Measurements from ENCODE around the gene HTT.

HTT gene

DNA sequence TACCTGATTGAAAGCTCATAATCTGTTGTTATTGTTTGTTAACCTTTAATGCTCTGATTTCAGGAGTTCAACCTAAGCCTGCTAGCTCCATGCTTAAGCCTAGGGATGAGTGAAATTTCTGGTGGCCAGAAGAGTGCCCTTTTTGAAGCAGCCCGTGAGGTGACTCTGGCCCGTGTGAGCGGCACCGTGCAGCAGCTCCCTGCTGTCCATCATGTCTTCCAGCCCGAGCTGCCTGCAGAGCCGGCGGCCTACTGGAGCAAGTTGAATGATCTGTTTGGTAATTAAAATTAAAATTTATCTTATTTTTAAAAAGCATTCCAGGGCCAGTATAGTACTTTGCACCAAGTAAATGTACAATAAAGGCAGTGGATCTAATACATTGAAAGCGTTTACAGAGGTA lies 137.4 kb downstream of the HTT start:
- TF ChIP-seq POLR2AphosphoS5 (IDR thresholded peaks at IDR 0.05; ENCODE audit: low read depth) (no peak), GABPA (IDR thresholded peaks at IDR 0.05; ENCODE audit: low read depth) (no peak), SPI1 (IDR thresholded peaks at IDR 0.05; ENCODE audit: borderline replicate concordance, low read depth) (no peak)
- TF ChIP-seq, protein P1, sequence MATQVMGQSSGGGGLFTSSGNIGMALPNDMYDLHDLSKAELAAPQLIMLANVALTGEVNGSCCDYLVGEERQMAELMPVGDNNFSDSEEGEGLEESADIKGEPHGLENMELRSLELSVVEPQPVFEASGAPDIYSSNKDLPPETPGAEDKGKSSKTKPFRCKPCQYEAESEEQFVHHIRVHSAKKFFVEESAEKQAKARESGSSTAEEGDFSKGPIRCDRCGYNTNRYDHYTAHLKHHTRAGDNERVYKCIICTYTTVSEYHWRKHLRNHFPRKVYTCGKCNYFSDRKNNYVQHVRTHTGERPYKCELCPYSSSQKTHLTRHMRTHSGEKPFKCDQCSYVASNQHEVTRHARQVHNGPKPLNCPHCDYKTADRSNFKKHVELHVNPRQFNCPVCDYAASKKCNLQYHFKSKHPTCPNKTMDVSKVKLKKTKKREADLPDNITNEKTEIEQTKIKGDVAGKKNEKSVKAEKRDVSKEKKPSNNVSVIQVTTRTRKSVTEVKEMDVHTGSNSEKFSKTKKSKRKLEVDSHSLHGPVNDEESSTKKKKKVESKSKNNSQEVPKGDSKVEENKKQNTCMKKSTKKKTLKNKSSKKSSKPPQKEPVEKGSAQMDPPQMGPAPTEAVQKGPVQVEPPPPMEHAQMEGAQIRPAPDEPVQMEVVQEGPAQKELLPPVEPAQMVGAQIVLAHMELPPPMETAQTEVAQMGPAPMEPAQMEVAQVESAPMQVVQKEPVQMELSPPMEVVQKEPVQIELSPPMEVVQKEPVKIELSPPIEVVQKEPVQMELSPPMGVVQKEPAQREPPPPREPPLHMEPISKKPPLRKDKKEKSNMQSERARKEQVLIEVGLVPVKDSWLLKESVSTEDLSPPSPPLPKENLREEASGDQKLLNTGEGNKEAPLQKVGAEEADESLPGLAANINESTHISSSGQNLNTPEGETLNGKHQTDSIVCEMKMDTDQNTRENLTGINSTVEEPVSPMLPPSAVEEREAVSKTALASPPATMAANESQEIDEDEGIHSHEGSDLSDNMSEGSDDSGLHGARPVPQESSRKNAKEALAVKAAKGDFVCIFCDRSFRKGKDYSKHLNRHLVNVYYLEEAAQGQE (IDR thresholded peaks at IDR 0.05; ENCODE audit: insufficient replicate concordance, low read depth), result no peak
- TF ChIP-seq, protein P2, sequence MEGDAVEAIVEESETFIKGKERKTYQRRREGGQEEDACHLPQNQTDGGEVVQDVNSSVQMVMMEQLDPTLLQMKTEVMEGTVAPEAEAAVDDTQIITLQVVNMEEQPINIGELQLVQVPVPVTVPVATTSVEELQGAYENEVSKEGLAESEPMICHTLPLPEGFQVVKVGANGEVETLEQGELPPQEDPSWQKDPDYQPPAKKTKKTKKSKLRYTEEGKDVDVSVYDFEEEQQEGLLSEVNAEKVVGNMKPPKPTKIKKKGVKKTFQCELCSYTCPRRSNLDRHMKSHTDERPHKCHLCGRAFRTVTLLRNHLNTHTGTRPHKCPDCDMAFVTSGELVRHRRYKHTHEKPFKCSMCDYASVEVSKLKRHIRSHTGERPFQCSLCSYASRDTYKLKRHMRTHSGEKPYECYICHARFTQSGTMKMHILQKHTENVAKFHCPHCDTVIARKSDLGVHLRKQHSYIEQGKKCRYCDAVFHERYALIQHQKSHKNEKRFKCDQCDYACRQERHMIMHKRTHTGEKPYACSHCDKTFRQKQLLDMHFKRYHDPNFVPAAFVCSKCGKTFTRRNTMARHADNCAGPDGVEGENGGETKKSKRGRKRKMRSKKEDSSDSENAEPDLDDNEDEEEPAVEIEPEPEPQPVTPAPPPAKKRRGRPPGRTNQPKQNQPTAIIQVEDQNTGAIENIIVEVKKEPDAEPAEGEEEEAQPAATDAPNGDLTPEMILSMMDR (IDR thresholded peaks at IDR 0.05; ENCODE audit: insufficient read depth, low read length), result no peak
- DNase-seq (ENCODE audit: low read depth in 1 of 2, low spot score in 1 of 2), result no peak
- no peak overlapping the region for H3K4me3 ChIP-seq (replicated peaks; ENCODE audit: insufficient read depth, low read length)
- no peak overlapping the region for H3K27ac ChIP-seq (replicated peaks)
- no peaks in the 10 kb centered on the region for H3K27me3 ChIP-seq (ENCODE audit: insufficient read depth, poor library complexity, severe bottlenecking)

DNA sequence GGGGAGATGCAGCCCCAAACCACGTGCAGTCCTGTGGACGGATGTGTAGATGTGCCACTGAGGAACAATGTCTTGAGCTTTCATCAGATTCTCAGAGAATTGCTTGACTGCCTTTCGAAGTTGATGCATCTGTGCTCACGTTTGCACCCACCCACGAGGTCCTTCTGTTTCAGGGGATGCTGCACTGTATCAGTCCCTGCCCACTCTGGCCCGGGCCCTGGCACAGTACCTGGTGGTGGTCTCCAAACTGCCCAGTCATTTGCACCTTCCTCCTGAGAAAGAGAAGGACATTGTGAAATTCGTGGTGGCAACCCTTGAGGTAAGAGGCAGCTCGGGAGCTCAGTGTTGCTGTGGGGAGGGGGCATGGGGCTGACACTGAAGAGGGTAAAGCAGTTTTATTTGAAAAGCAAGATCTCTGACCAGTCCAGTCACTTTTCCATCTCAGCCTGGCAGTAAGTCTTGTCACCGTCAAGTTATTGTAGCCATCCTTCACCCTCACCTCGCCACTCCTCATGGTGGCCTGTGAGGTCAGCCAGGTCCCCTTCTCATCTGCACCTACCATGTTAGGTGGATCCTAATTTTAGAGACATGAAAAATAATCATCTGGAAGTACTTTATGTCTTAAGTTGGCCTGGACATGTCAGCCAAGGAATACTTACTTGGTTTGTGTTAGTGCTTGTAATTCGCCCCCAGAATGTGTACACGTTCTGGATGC lies 138.1 kb downstream of the HTT start:
- DNase-seq (ENCODE audit: low read depth in 1 of 2, low spot score in 1 of 2), result no peak
- TF ChIP-seq POLR2AphosphoS5 (IDR thresholded peaks at IDR 0.05; ENCODE audit: low read depth) (no peak), GABPA (IDR thresholded peaks at IDR 0.05; ENCODE audit: low read depth) (no peak), SPI1 (IDR thresholded peaks at IDR 0.05; ENCODE audit: borderline replicate concordance, low read depth) (no peak)
- TF ChIP-seq, protein P2 (IDR thresholded peaks at IDR 0.05; ENCODE audit: insufficient read depth, low read length), result no peak
- TF ChIP-seq, protein P1 (IDR thresholded peaks at IDR 0.05; ENCODE audit: insufficient replicate concordance, low read depth), result no peak
- no peaks in the 10 kb centered on the region for H3K27me3 ChIP-seq (ENCODE audit: insufficient read depth, poor library complexity, severe bottlenecking)
- H3K27ac ChIP-seq (replicated peaks), result no peak overlapping the region
- no peak overlapping the region for H3K4me3 ChIP-seq (replicated peaks; ENCODE audit: insufficient read depth, low read length)

DNA sequence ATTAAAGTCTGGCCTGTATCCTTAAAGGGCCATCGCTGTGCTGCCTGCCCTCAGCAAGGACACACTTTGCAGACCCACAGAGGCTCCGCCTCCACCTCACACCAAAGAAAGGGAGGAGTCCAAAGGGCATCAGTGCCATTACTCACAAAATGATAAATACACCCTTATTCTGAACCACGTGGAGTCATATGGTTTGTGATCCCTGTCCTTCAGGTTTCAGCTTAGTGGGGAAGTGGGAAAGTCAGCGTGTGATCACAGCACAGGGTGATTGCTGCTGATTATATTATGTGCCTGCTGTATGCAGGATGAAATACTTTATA lies 138.6 kb downstream of the HTT start:
- no peaks in the 10 kb centered on the region for H3K27me3 ChIP-seq (ENCODE audit: insufficient read depth, poor library complexity, severe bottlenecking)
- no peak overlapping the region for H3K4me3 ChIP-seq (replicated peaks; ENCODE audit: insufficient read depth, low read length)
- no peak for DNase-seq (ENCODE audit: low read depth in 1 of 2, low spot score in 1 of 2)
- TF ChIP-seq SPI1 (IDR thresholded peaks at IDR 0.05; ENCODE audit: borderline replicate concordance, low read depth) (no peak), POLR2AphosphoS5 (IDR thresholded peaks at IDR 0.05; ENCODE audit: low read depth) (no peak), GABPA (IDR thresholded peaks at IDR 0.05; ENCODE audit: low read depth) (no peak)
- TF ChIP-seq, protein P1 (IDR thresholded peaks at IDR 0.05; ENCODE audit: insufficient replicate concordance, low read depth), result no peak
- TF ChIP-seq, protein P2 (IDR thresholded peaks at IDR 0.05; ENCODE audit: insufficient read depth, low read length), result no peak
- no peak overlapping the region for H3K27ac ChIP-seq (replicated peaks)
